Panc1 (cell line): ENCODE data around the gene LAMC3. TPM values are rescaled to one million over a fixed set of nuclear protein-coding genes. Genes with fewer than 3 reads are reported as not detected.

Experiments used
- ATAC-seq: fragments of 200-7000 bp; cut with Tn5 transposase; 2 replicates; pipeline ENCODE4 v1.9.1; 2020; ENCODE audit warnings: mild to moderate bottlenecking, moderate library complexity
- BruUV-seq: library from RNA; stranded (reverse); fragments of 400-500 nt; replicated peaks from 2 replicates; lab custom pipeline; 2021; lab: Mats Ljungman, UMichigan
- CTCF ChIA-PET: fragments of 300-600 bp; sonication (Branson Sonifier 250); formaldehyde crosslinking; loops from one replicate; lab custom pipeline; 2022; ENCODE audit warnings: antibody characterized with exemption; lab: Charles Lee
- POLR2A ChIA-PET: fragments of 300-600 bp; sonication (Branson Sonifier 250); formaldehyde crosslinking; loops from one replicate; lab custom pipeline; 2022; ENCODE audit warnings: antibody characterized with exemption; lab: Charles Lee
- DNase-seq: peaks from one replicate; pipeline ENCODE4 v3.0.0-alpha.2; 2010; ENCODE audit warnings: low read depth, low spot score
- H3K27ac ChIP-seq: 2 replicates; pipeline ENCODE4 v1.5.1; 2011; ENCODE audit warnings: mild to moderate bottlenecking, low read length, inconsistent platforms
- H3K27me3 ChIP-seq: fragments of 200-500 bp; sonication (Bioruptor generic); 2 replicates; pipeline ENCODE4 v1.6.0; 2014; ENCODE audit warnings: low read length, inconsistent platforms; ENCODE audit not compliant: control insufficient read depth, insufficient read depth
- H3K36me3 ChIP-seq: fragments of 200-500 bp; sonication (Bioruptor generic); 2 replicates; pipeline ENCODE4 v1.5.1; 2014; ENCODE audit warnings: inconsistent platforms, mild to moderate bottlenecking, low read length, moderate library complexity; ENCODE audit not compliant: control insufficient read depth, insufficient read depth
- H3K4me1 ChIP-seq: 2 replicates; pipeline ENCODE4 v1.5.1; 2011; ENCODE audit warnings: inconsistent platforms, mild to moderate bottlenecking, low read length, moderate library complexity; ENCODE audit not compliant: control insufficient read depth, insufficient read depth
- H3K4me3 ChIP-seq, 2 experiments: 2 replicates each; pipeline ENCODE4 v1.5.1; 2011 to 2012; ENCODE audit warnings: low read depth in 2 of 2, low read length in 2 of 2, mild to moderate bottlenecking in 2 of 2, inconsistent platforms in 1 of 2, moderate library complexity in 1 of 2
- H3K9me3 ChIP-seq: fragments of 200-500 bp; sonication (Bioruptor generic); 2 replicates; pipeline ENCODE4 v1.5.1; 2014; ENCODE audit warnings: low read depth, mild to moderate bottlenecking, inconsistent platforms, low read length, moderate library complexity; ENCODE audit not compliant: control insufficient read depth, insufficient read depth
- POLR2AphosphoS5 ChIP-seq: IDR thresholded peaks from 2 replicates; pipeline ENCODE4 v1.6.1; 2012; ENCODE audit warnings: mild to moderate bottlenecking, low read depth, low read length, moderate library complexity
- SIN3A ChIP-seq: IDR thresholded peaks from 2 replicates; pipeline ENCODE4 v1.6.1; 2012; ENCODE audit warnings: low read depth, mild to moderate bottlenecking, low read length, moderate library complexity, borderline replicate concordance; ENCODE audit not compliant: insufficient read depth
- TCF7L2 ChIP-seq: IDR thresholded peaks from 2 replicates; pipeline ENCODE4 v1.6.1; 2011; ENCODE audit warnings: mild to moderate bottlenecking, low read depth, low read length, inconsistent platforms
- in situ Hi-C: cut with HindIII; loops from 2 replicates; pipeline ENCODE4 v1.10.0; 2016; ENCODE audit warnings: low sequenced_read_pairs, low pct_unique_long_range_greater_than_20kb
- intact Hi-C: fragments of 100-400 bp; cut with micrococcal nuclease; formaldehyde crosslinking; loops from one replicate; pipeline ENCODE4 v1.10.0; 2022; ENCODE audit not compliant: unreplicated experiment
- total RNA-seq: library from RNA; stranded (reverse); gene quantifications from one replicate; pipeline ENCODE4 v1.2.1, GENCODE V29; 2021; ENCODE audit not compliant: unreplicated experiment
- TF ChIP-seq, protein P1 (sequence below), 2 experiments: IDR thresholded peaks; 2 replicates each; pipeline ENCODE4 v1.6.1; 2011 to 2012; ENCODE audit warnings: low read depth in 2 of 2, control low read depth in 1 of 2, low read length in 1 of 2, mild to moderate bottlenecking in 1 of 2, moderate library complexity in 1 of 2; ENCODE audit not compliant: insufficient read depth in 1 of 2
- TF ChIP-seq, protein P2 (sequence below): fragments of 450-650 bp; IDR thresholded peaks from 2 replicates; pipeline ENCODE4 v1.5.1; 2017; ENCODE audit warnings: mild to moderate bottlenecking

The LAMC3 gene
- total RNA-seq, 1 experiment from 2014 or later: 16.4 TPM

DNA sequence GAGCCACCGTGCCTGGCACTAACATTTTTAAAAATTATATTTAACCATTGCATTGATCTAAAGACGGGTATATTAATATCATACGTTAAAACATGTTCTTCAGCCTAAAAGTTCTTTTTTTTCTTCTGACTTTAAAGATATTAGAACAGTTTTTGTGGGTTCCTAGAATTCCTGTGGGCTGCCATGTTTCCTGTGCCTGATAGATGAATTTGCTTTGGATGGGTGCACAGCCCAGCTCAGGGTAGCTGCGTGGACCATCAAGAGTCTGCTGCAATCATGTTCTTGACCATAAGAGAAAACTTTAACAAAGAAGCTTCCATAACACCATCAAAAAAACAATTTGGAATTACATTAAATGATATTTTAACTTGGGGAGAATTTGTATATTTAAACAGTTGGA, 2.4 kb upstream of the LAMC3 start:
- ATAC-seq: no peak
- no peak overlapping the region for H3K27ac ChIP-seq
- no peak overlapping the region for H3K4me3 ChIP-seq
- BruUV-seq: no TSS peak
- intact Hi-C loops: no loop called here
- no peaks in the 10 kb centered on the region for H3K36me3 ChIP-seq
- POLR2A ChIA-PET: no interaction called here
- no peaks in the 10 kb centered on the region for H3K27me3 ChIP-seq
- TF ChIP-seq, protein P1, sequence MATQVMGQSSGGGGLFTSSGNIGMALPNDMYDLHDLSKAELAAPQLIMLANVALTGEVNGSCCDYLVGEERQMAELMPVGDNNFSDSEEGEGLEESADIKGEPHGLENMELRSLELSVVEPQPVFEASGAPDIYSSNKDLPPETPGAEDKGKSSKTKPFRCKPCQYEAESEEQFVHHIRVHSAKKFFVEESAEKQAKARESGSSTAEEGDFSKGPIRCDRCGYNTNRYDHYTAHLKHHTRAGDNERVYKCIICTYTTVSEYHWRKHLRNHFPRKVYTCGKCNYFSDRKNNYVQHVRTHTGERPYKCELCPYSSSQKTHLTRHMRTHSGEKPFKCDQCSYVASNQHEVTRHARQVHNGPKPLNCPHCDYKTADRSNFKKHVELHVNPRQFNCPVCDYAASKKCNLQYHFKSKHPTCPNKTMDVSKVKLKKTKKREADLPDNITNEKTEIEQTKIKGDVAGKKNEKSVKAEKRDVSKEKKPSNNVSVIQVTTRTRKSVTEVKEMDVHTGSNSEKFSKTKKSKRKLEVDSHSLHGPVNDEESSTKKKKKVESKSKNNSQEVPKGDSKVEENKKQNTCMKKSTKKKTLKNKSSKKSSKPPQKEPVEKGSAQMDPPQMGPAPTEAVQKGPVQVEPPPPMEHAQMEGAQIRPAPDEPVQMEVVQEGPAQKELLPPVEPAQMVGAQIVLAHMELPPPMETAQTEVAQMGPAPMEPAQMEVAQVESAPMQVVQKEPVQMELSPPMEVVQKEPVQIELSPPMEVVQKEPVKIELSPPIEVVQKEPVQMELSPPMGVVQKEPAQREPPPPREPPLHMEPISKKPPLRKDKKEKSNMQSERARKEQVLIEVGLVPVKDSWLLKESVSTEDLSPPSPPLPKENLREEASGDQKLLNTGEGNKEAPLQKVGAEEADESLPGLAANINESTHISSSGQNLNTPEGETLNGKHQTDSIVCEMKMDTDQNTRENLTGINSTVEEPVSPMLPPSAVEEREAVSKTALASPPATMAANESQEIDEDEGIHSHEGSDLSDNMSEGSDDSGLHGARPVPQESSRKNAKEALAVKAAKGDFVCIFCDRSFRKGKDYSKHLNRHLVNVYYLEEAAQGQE (IDR thresholded peaks at IDR 0.05; ENCODE audit: insufficient read depth in 1 of 2, low read depth in 2 of 2, low read length in 1 of 2): no peak
- CTCF ChIA-PET: no interaction called here
- no peaks in the 10 kb centered on the region for H3K4me1 ChIP-seq
- in situ Hi-C loops: no loop called here
- H3K9me3 ChIP-seq: no peaks in the 10 kb centered on the region
- no peak for DNase-seq

DNA sequence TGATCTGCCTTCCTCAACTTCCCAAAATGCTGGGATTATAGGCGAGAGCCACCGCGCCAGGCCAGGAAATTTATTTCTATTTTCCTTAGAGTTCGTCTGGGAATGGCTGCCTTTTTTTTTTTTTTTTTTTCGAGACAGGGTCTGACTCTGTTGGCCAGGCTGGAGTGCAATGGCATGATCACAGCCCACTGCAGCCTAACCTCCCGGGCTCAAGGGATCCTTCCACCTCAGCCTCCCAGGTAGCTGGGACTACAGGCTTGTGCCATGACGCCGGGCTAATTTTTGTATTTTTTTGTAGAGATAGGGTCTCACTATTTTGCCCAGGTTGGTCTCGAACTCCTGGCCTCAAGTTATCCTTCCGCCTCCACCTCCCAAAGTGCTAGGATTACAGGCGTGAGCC, 888 bp upstream of the LAMC3 start:
- CTCF ChIA-PET: interaction anchor here (0.7 to 1.3 kb wide), 2 partner anchors 31 to 38 kb away, joined by 3 to 8 read pairs; no protein-coding TSS in a partner anchor
- intact Hi-C loops (loop anchor here (1.0 kb wide), 1 partner anchor 38 kb away; no protein-coding TSS in a partner anchor), in situ Hi-C loops (no loop called here)
- TF ChIP-seq TCF7L2: no peak
- no peak for TF ChIP-seq SIN3A
- no peak for TF ChIP-seq POLR2AphosphoS5
- TF ChIP-seq, protein P1 (IDR thresholded peaks at IDR 0.05; ENCODE audit: insufficient read depth in 1 of 2, low read depth in 2 of 2, low read length in 1 of 2): no peak
- TF ChIP-seq, protein P2, sequence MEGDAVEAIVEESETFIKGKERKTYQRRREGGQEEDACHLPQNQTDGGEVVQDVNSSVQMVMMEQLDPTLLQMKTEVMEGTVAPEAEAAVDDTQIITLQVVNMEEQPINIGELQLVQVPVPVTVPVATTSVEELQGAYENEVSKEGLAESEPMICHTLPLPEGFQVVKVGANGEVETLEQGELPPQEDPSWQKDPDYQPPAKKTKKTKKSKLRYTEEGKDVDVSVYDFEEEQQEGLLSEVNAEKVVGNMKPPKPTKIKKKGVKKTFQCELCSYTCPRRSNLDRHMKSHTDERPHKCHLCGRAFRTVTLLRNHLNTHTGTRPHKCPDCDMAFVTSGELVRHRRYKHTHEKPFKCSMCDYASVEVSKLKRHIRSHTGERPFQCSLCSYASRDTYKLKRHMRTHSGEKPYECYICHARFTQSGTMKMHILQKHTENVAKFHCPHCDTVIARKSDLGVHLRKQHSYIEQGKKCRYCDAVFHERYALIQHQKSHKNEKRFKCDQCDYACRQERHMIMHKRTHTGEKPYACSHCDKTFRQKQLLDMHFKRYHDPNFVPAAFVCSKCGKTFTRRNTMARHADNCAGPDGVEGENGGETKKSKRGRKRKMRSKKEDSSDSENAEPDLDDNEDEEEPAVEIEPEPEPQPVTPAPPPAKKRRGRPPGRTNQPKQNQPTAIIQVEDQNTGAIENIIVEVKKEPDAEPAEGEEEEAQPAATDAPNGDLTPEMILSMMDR: no peak
- H3K27me3 ChIP-seq: no peaks in the 10 kb centered on the region
- POLR2A ChIA-PET: no interaction called here
- no peaks in the 10 kb centered on the region for H3K36me3 ChIP-seq
- H3K4me1 ChIP-seq: no peaks in the 10 kb centered on the region
- H3K27ac ChIP-seq: no peak overlapping the region
- no TSS peak for BruUV-seq
- no peak overlapping the region for H3K4me3 ChIP-seq
- no peak for ATAC-seq
- no peaks in the 10 kb centered on the region for H3K9me3 ChIP-seq
- DNase-seq: no peak
